Hepatocyte (in vitro differentiated cells): ENCODE data around the gene MYO3B.

ENCODE experiments used
- EZH2 ChIP-seq: fragments of 200-600 bp; sonication (generic); IDR thresholded peaks from 2 replicates; pipeline ENCODE4 v1.6.1; 2016; ENCODE audit warnings: antibody characterized with exemption, mild to moderate bottlenecking, borderline replicate concordance
- EZH2phosphoT487 ChIP-seq: fragments of 200-600 bp; sonication (generic); IDR thresholded peaks from one replicate; pipeline ENCODE4 v1.6.1; 2018; ENCODE audit warnings: antibody characterized with exemption, mild to moderate bottlenecking, low read depth, moderate library complexity; ENCODE audit not compliant: unreplicated experiment, severe bottlenecking
- TF ChIP-seq, protein P1 (sequence below): fragments of 200-600 bp; sonication (generic); IDR thresholded peaks from 2 replicates; pipeline ENCODE4 v1.5.1; 2016; ENCODE audit warnings: antibody characterized with exemption, mild to moderate bottlenecking; ENCODE audit not compliant: poor library complexity

DNA sequence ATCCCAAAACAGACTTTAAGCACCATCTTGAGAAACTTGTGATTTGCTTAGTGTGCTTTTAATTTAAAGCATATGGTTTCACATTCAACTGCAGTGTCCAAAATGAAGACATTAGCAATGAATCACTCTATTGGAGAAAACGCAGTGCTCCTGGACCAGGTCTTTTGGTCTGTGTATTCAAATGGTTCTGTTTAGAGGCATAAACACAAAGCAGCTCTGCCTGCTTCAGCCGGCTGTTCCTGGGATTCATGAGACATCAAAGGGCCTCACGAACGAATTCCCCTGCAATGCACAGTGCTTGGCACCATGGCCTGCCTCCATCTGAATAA lies 420.1 kb downstream of the MYO3B start:
- no peak for TF ChIP-seq EZH2
- no peak for TF ChIP-seq EZH2phosphoT487
- TF ChIP-seq, protein P1, sequence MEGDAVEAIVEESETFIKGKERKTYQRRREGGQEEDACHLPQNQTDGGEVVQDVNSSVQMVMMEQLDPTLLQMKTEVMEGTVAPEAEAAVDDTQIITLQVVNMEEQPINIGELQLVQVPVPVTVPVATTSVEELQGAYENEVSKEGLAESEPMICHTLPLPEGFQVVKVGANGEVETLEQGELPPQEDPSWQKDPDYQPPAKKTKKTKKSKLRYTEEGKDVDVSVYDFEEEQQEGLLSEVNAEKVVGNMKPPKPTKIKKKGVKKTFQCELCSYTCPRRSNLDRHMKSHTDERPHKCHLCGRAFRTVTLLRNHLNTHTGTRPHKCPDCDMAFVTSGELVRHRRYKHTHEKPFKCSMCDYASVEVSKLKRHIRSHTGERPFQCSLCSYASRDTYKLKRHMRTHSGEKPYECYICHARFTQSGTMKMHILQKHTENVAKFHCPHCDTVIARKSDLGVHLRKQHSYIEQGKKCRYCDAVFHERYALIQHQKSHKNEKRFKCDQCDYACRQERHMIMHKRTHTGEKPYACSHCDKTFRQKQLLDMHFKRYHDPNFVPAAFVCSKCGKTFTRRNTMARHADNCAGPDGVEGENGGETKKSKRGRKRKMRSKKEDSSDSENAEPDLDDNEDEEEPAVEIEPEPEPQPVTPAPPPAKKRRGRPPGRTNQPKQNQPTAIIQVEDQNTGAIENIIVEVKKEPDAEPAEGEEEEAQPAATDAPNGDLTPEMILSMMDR, result no peak
